Stimulated activated CD4-positive, alpha-beta T cell treated with anti-CD3 and anti-CD28 coated beads, Interleukin-12 subunit alpha, Interleukin-12 subunit beta, amount 100 ng/mL, for 48 hours (primary cell): ENCODE results near the gene GNAI3.
"Not testable (repeated sequence)": the region's sequence is repeated elsewhere in the genome, so short reads cannot be mapped to it uniquely, and the experiment has no call there.

Source experiments
- DNase-seq, 3 donors: peaks; one replicate each; pipeline ENCODE4 v3.0.0-alpha.2; 2020; ENCODE audit warnings: low read depth in 2 of 3, low spot score in 1 of 3

The GNAI3 gene

DNA sequence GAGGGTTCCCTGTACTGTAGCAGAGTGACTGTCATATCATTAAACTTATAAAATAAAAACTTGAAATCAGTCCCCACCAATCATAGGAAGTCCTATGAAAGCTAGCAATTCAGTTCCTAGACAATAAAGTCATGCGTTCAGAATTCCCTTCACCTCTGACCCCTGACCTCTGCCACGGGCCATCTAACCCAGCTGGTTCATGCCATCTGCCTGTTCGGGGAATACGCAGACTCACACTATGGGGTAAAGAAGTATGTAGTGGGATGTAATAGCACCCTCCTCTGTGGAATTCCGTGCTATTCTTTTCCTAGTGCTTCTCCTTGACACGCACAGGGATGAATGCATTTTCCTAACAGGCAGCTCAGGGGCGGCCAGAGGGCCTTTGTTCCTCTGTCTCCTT is 109.6 kb downstream of the GNAI3 start:
- no peak for DNase-seq

DNA sequence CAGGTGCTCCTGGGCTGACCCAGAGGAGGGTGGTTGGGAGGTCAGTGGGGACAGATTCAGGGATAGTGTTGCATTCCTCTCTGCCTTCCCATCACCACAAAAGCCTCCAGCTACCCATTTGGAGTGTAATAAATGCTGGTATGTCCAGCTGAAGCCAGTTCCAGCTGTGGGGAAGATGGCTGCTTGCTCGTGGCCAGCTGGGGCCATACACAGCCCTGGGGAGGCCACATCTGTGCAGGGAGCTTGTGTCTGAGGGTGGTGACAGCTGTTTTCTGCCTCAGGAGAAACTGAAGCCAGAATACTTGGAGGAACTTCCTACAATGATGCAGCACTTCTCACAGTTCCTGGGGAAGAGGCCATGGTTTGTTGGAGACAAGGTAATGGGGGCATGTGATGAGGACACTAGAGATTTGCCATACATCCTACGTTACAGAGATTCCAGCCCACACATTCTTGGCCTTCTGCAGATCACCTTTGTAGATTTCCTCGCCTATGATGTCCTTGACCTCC is 110.2 kb downstream of the GNAI3 start:
- no peak for DNase-seq

DNA sequence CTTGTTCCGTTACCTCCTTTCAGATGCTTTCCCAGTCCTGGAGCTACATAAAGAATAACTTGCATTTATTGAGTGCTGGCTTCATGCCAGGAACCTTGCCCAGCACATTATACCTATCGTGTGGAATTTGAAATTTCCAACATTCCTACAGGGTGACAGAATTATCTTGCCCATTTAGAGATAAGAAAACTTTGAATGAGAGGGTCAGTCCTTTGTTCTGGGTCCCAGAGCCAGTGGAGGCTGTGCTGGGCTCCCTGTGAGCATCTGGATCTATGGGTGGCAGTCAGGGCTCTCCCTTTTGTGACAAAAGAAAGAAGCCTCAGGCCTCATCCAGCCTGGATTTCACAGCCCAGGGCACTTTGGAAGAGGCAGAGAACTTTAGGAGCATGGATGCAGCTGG is 110.7 kb downstream of the GNAI3 start:
- no peak for DNase-seq

DNA sequence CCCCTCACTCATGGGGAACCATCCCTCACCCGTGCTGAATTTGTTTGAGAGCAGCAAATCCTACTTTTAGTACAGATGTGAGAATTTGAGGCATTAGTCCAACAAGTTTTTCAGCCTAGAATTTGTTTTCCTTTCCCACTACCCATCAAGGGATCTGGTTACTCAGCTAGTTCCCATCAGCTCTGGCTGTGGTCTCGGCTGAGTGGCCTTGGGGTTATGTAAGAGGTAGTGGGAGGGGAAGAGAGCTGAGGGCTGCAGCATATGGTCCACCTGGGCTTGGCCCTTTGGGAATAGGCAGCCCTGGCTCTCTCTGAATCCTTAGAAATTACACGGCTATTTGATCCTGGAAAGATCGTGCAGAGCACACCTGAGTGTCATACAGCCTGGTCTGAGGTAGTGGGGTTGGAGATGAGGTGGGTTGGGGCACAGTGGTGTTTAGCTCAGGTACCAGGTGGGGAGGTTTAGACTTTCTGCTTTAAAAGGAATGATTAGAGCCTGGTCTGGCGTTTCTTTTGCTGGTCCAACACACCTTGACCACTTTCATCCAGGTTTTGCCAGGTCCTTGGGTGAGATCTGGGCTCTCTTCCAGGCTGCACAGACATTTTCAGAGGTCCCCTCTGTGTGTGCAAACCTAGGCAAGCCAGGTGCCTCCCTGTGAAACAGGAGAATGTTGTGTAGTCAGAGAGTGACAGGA is 111.7 kb downstream of the GNAI3 start:
- no peak for DNase-seq

DNA sequence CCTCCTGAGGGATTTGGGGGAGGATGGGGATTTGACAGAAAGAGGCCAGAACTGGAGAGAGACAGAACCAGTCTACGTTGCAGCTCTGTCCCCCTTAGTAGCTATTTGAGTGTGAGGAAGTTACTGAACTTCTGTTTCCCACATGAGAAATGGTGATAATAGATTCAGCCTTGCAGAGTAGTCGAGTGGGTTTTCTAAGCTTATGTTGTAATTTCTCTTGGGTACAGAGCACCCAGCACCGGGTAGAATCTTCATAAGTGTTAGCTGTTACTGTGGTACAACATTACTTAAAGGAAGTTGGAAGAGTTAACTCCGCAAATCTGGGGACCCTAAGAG is 112.2 kb downstream of the GNAI3 start:
- DNase-seq: not testable (repeated sequence)

DNA sequence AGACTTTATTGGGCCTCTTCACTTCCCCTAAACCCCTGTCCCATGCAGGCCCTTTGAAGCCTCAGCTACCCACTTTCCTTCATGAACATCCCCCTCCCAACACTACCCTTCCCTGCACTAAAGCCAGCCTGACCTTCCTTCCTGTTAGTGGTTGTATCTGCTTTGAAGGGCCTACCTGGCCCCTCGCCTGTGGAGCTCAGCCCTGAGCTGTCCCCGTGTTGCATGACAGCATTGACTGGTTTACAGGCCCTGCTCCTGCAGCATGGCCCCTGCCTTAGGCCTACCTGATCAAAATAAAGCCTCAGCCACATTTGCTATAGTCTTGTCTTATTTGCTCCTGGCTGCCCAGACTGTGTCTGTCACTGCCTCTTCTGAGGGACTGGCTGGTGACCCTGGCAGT is 113.0 kb downstream of the GNAI3 start:
- no peak for DNase-seq

DNA sequence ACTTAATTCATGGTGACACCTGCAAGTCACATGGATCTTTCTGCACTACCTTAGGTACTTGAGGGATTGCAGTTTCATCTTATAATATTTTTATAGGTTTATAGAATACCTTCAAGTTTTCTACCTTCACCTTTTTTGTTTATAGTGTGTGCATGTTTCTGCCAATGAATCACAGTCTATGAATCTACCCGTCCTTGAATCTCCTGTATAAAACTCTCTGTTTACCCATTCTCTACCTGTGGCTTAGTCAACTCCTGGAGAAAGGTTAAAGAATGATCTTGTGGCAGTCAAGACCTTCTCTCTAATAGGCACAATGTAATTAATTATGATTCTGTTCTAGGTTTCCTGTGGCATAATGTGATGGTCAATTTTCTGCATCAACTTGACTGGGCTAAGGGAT is 116.3 kb downstream of the GNAI3 start:
- no peak for DNase-seq

DNA sequence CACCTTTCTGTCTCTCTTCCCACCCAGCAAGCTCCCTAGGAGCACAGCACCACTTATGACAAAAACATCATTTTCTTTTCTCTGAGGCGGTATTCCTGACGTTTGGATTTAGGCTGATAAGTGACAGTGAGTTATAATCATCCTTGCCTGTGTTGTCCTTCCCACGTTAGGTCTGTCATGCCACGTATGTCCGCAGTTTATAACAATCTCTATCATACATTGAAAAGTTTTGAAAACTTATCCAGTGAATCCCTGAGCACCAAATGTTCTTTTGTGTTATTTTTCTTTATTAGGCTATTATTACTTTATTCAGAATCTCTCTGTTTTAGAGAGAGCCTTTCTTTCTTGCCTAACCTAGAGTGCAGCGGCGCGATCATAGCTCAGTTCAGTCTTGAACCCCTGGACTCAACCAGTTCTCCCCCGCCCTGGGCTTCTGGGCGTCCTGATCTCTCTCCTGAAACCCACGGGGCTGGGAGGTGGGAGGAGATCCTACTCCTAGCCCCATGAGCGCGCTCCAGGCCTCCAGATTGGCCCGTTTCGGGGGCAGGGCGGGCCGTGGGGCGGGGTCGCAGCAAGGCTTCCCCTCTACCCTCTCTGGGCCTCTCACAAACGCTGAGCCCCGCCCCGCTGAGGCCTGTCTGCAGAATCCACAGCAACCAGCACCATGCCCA is 119.2 kb downstream of the GNAI3 start, which contains the start of gene GSTM2:
GSTM2 (plus strand) TSS at position 606 of the 671 bp plus-strand sequence; CDS start at position 665, 59 bp downstream.
- peak; percentile 74 to 83 (median 76) for DNase-seq
